Measurements from ENCODE around the gene ACADSB. TPM values are rescaled to one million over a fixed set of nuclear protein-coding genes. Genes with fewer than 3 reads are reported as not detected.

ACADSB gene
- total and polyA plus RNA-seq, 10 donors: 5.1 to 23.9 (median 14.3) TPM

- WGBS, 5 donors: 96 to 98% (median 98%) methylated on average over 2 of the region's 2 CpGs
- intact Hi-C loops (cut with DNase I; ENCODE audit: low total_unique reads): no loop called here
- TF ChIP-seq CTCF (IDR thresholded peaks at IDR 0.05 in 8 of 11, conservative IDR thresholded peaks at IDR 0.05 in 3 of 11): no peak
- TF ChIP-seq POLR2A (IDR thresholded peaks at IDR 0.05): no peak
- no peak for TF ChIP-seq POLR2AphosphoS5 (IDR thresholded peaks at IDR 0.05)
Observed at GRCh38 chr10:123014772-123015171, 6.0 kb downstream of the ACADSB start.

GRCh38 chr10:123016228-123016627 lies 7.4 kb downstream of the ACADSB start:
- intact Hi-C loops (cut with DNase I; ENCODE audit: low total_unique reads): no loop called here
- H3K4me1 ChIP-seq: no peaks in the 10 kb centered on the region
- no peaks in the 10 kb centered on the region for H3K27me3 ChIP-seq (replicated peaks in 1 of 7)
- no peak overlapping the region for H3K4me3 ChIP-seq
- no peaks in the 10 kb centered on the region for H3K9me3 ChIP-seq
- peaks cover 0 to 5% (median 0%) of the 10 kb centered on the region in 6 donors for H3K36me3 ChIP-seq
- no peak for DNase-seq
- no peak overlapping the region for H3K27ac ChIP-seq
- TF ChIP-seq POLR2A (IDR thresholded peaks at IDR 0.05) (no peak), POLR2AphosphoS5 (IDR thresholded peaks at IDR 0.05) (no peak), CTCF (IDR thresholded peaks at IDR 0.05 in 8 of 11, conservative IDR thresholded peaks at IDR 0.05 in 3 of 11) (no peak)
- WGBS, 5 donors: 91 to 98% (median 93%) methylated on average over 4 of the region's 4 CpGs

More at GRCh38 chr10:123014772-123015171, 6.0 kb downstream of the ACADSB start:
- no peak overlapping the region for H3K27ac ChIP-seq
- peaks cover 4 to 13% (median 8%) of the 10 kb centered on the region in 6 donors for H3K4me1 ChIP-seq
- no peak for DNase-seq
- peaks cover 0 to 5% (median 0%) of the 10 kb centered on the region in 6 donors for H3K36me3 ChIP-seq
- no peaks in the 10 kb centered on the region for H3K27me3 ChIP-seq (replicated peaks in 1 of 7)
- no peaks in the 10 kb centered on the region for H3K9me3 ChIP-seq
- H3K4me3 ChIP-seq: no peak overlapping the region

- Histone ChIP-seq H3K4me1 (no peaks in the 10 kb centered on the region), H3K4me3 (no peak overlapping the region), H3K27ac (no peak overlapping the region), H3K9me3 (no peaks in the 10 kb centered on the region), H3K27me3 (replicated peaks in 1 of 7) (no peaks in the 10 kb centered on the region), H3K36me3 (peaks cover 0 to 3% (median 0%) of the 10 kb centered on the region in 6 donors)
- intact Hi-C loops (cut with DNase I; ENCODE audit: low total_unique reads): no loop called here
- no peak for DNase-seq
- TF ChIP-seq POLR2AphosphoS5 (IDR thresholded peaks at IDR 0.05) (no peak), POLR2A (IDR thresholded peaks at IDR 0.05) (no peak), CTCF (IDR thresholded peaks at IDR 0.05 in 8 of 11, conservative IDR thresholded peaks at IDR 0.05 in 3 of 11) (no peak)
- 71 to 84% (median 77%) methylated on average over 9 of the region's 9 CpGs for WGBS, 5 donors
Observed at GRCh38 chr10:123017421-123018165, 8.8 kb downstream of the ACADSB start.

GRCh38 chr10:123018531-123018930 lies 9.7 kb downstream of the ACADSB start:
- TF ChIP-seq POLR2AphosphoS5 (IDR thresholded peaks at IDR 0.05) (no peak), POLR2A (IDR thresholded peaks at IDR 0.05) (no peak), CTCF (IDR thresholded peaks at IDR 0.05 in 8 of 11, conservative IDR thresholded peaks at IDR 0.05 in 3 of 11) (no peak)
- Histone ChIP-seq H3K9me3 (no peaks in the 10 kb centered on the region), H3K27ac (no peak overlapping the region), H3K36me3 (no peaks in the 10 kb centered on the region), H3K27me3 (replicated peaks in 1 of 7) (no peaks in the 10 kb centered on the region), H3K4me1 (no peaks in the 10 kb centered on the region), H3K4me3 (no peak overlapping the region)
- intact Hi-C loops (cut with DNase I; ENCODE audit: low total_unique reads): no loop called here
- DNase-seq: no peak
- WGBS, 5 donors: 82 to 92% (median 90%) methylated on average over 7 of the region's 7 CpGs

Measured in spleen (tissue), 11 donors.